OCI-LY1 (cell line): Measurements from ENCODE around the gene LIMS2.

Source experiments
- H2AFZ ChIP-seq: fragments of 200-600 bp; sonication (generic), shearing (Covaris generic); 2 replicates; pipeline ENCODE4 v1.6.0; 2014; ENCODE audit warnings: antibody characterized with exemption, mild to moderate bottlenecking, low read length
- H3F3A ChIP-seq: fragments of 200-600 bp; sonication (generic), shearing (Covaris generic); 2 replicates; pipeline ENCODE4 v1.6.0; 2014; ENCODE audit warnings: mild to moderate bottlenecking, antibody characterized with exemption, low read length, moderate library complexity; ENCODE audit not compliant: insufficient read depth
- H3K27ac ChIP-seq: fragments of 200-600 bp; sonication (generic); 2 replicates; pipeline ENCODE4 v1.5.1; 2014; ENCODE audit warnings: low read length, mixed run types, mild to moderate bottlenecking, low read depth; ENCODE audit not compliant: poor library complexity, severe bottlenecking
- H3K27me3 ChIP-seq: fragments of 200-600 bp; sonication (generic); 2 replicates; pipeline ENCODE4 v1.6.0; 2014; ENCODE audit warnings: antibody characterized with exemption, mild to moderate bottlenecking, low read length, moderate library complexity; ENCODE audit not compliant: insufficient read depth
- H3K36me3 ChIP-seq: fragments of 200-600 bp; sonication (generic); 2 replicates; pipeline ENCODE4 v1.6.1; 2014; ENCODE audit warnings: mild to moderate bottlenecking, antibody characterized with exemption, low read length, moderate library complexity, mixed read lengths; ENCODE audit not compliant: insufficient read depth
- H3K4me1 ChIP-seq: fragments of 200-600 bp; sonication (generic); 2 replicates; pipeline ENCODE4 v1.5.1; 2014; ENCODE audit warnings: mild to moderate bottlenecking, low read length, moderate library complexity; ENCODE audit not compliant: insufficient read depth, severe bottlenecking
- H3K4me2 ChIP-seq: fragments of 200-600 bp; sonication (generic), shearing (Covaris generic); 2 replicates; pipeline ENCODE4 v1.6.1; 2014; ENCODE audit warnings: low read length
- H3K4me3 ChIP-seq: fragments of 200-600 bp; sonication (generic); 2 replicates; pipeline ENCODE4 v1.5.1; 2014; ENCODE audit warnings: low read length, low read depth, mild to moderate bottlenecking, mixed read lengths; ENCODE audit not compliant: poor library complexity, severe bottlenecking
- H3K79me2 ChIP-seq: fragments of 200-600 bp; shearing (Covaris generic); 2 replicates; pipeline ENCODE4 v1.6.1; 2016; ENCODE audit warnings: mixed run types, low read length, mixed read lengths; ENCODE audit not compliant: insufficient read depth
- H3K9ac ChIP-seq: fragments of 200-600 bp; sonication (generic), shearing (Covaris generic); 2 replicates; pipeline ENCODE4 v1.6.1; 2014; ENCODE audit warnings: mild to moderate bottlenecking, low read length, mixed read lengths
- H3K9me2 ChIP-seq: fragments of 200-600 bp; sonication (generic), shearing (Covaris generic); 2 replicates; pipeline ENCODE4 v1.6.1; 2014; ENCODE audit warnings: low read depth, mild to moderate bottlenecking, low read length, mixed read lengths
- H3K9me3 ChIP-seq: fragments of 200-600 bp; shearing (Covaris generic); 2 replicates; pipeline ENCODE4 v1.6.1; 2014; ENCODE audit warnings: low read length, mixed read lengths
- H4K20me1 ChIP-seq: fragments of 200-600 bp; sonication (generic), shearing (Covaris generic); 2 replicates; pipeline ENCODE4 v1.6.0; 2016; ENCODE audit warnings: mild to moderate bottlenecking, low read length; ENCODE audit not compliant: insufficient read depth
- CTCF ChIP-seq: fragments of 200-600 bp; sonication (generic), shearing (Covaris generic); IDR thresholded peaks from 2 replicates; pipeline ENCODE4 v1.5.1; 2017; ENCODE audit warnings: mild to moderate bottlenecking, antibody characterized with exemption, low read length, moderate library complexity, mixed read lengths
- EZH2 ChIP-seq: fragments of 200-600 bp; sonication (generic), shearing (Covaris generic); IDR thresholded peaks from 2 replicates; pipeline ENCODE4 v1.8.0; 2017; ENCODE audit warnings: borderline replicate concordance, mixed run types, mild to moderate bottlenecking, antibody characterized with exemption, low read length, moderate library complexity, mixed read lengths

Gene LIMS2

GRCh38 chr2:127651971-127652550 is 23.3 kb downstream of the LIMS2 start:
- no peaks in the 10 kb centered on the region for H3K36me3 ChIP-seq
- H3K4me1 ChIP-seq, result no peaks in the 10 kb centered on the region
- no peak overlapping the region for H3K27ac ChIP-seq
- no peak overlapping the region for H3K4me2 ChIP-seq
- no peaks in the 10 kb centered on the region for H4K20me1 ChIP-seq
- no peaks in the 10 kb centered on the region for H3F3A ChIP-seq
- no peaks in the 10 kb centered on the region for H3K9me2 ChIP-seq
- H3K27me3 ChIP-seq, result 0 out of 2 replicates have a peak, but pooled peaks cover 5% of the 10 kb centered on the region
- no peaks in the 10 kb centered on the region for H3K79me2 ChIP-seq
- H2AFZ ChIP-seq, result no peak overlapping the region
- H3K4me3 ChIP-seq, result no peak overlapping the region
- TF ChIP-seq CTCF (no peak), EZH2 (no peak)
- H3K9me3 ChIP-seq, result no peaks in the 10 kb centered on the region
- H3K9ac ChIP-seq, result no peak overlapping the region

GRCh38 chr2:127651381-127651809 is 23.9 kb downstream of the LIMS2 start:
- no peak overlapping the region for H2AFZ ChIP-seq
- H3K4me3 ChIP-seq, result no peak overlapping the region
- H3K79me2 ChIP-seq, result no peaks in the 10 kb centered on the region
- no peak overlapping the region for H3K9ac ChIP-seq
- no peaks in the 10 kb centered on the region for H3F3A ChIP-seq
- no peaks in the 10 kb centered on the region for H3K4me1 ChIP-seq
- no peaks in the 10 kb centered on the region for H4K20me1 ChIP-seq
- no peaks in the 10 kb centered on the region for H3K36me3 ChIP-seq
- H3K4me2 ChIP-seq, result no peak overlapping the region
- no peaks in the 10 kb centered on the region for H3K9me3 ChIP-seq
- H3K27me3 ChIP-seq, result 0 out of 2 replicates have a peak, but pooled peaks cover 5% of the 10 kb centered on the region
- TF ChIP-seq CTCF (no peak), EZH2 (no peak)
- no peak overlapping the region for H3K27ac ChIP-seq
- H3K9me2 ChIP-seq, result no peaks in the 10 kb centered on the region

- H3K79me2 ChIP-seq, result no peaks in the 10 kb centered on the region
- H3K4me1 ChIP-seq, result no peaks in the 10 kb centered on the region
- no peak overlapping the region for H3K4me3 ChIP-seq
- H3K9me3 ChIP-seq, result no peaks in the 10 kb centered on the region
- no peak for TF ChIP-seq EZH2
- no peak for TF ChIP-seq CTCF
- H3K4me2 ChIP-seq, result no peak overlapping the region
- no peaks in the 10 kb centered on the region for H3K9me2 ChIP-seq
- no peak overlapping the region for H3K27ac ChIP-seq
- H3F3A ChIP-seq, result no peaks in the 10 kb centered on the region
- H3K9ac ChIP-seq, result no peak overlapping the region
- no peaks in the 10 kb centered on the region for H3K36me3 ChIP-seq
- no peak overlapping the region for H2AFZ ChIP-seq
- 0 out of 2 replicates have a peak, but pooled peaks cover 5% of the 10 kb centered on the region for H3K27me3 ChIP-seq
- no peaks in the 10 kb centered on the region for H4K20me1 ChIP-seq
Measured at GRCh38 chr2:127650785-127651380, 24.4 kb downstream of the LIMS2 start.
